Measurements from ENCODE around the gene UBE2J2.
A peak's percentile ranks its signal among the peaks of the same experiment; 100 is the strongest.

Gene UBE2J2

DNA sequence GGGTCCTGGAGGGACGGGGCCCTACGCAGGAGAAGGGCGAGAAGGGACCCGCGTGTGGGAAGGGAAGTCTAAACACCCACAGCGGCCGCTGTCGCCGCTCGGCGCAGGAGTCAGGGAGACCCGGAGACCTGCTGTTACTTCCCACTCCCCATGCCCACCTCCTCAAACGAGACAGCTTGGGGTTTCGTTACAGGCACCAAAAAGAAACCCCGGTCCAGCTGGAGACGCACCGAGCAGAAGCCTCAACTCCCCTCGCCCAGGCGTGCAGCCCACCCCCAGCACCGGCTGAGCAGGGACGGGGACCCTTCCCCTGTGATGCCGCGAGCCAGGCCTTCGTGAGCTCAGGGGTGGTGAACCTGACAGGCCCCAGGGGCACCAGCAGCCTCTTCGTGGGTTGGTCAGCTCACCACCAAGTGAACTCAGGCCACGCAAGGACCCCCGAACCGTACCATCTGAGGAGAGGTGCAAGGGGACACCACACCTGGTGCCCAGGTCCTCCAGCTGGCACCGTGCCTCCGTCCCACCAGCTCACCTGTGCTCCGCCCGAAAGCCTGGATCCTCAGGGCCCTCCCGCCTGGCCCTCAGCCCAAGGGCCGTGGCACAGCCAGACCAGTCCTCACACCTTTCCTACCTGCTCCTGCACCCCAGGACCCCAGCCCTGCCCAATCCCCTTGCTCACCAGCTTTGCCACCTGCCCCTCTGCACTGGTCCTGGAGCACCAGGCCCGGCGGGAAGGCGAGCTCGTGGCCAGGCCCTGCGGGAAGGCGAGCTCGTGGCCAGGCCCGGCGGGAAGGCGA lies 46.9 kb downstream of the UBE2J2 start:
- DNase-seq (ENCODE audit: low spot score): no peak

- no peak for DNase-seq (ENCODE audit: low spot score)
Measured at GRCh38 chr1:1225913-1226312, 47.7 kb downstream of the UBE2J2 start.

- DNase-seq (ENCODE audit: low spot score): no peak
Measured at GRCh38 chr1:1225238-1225845, 48.3 kb downstream of the UBE2J2 start.

DNA sequence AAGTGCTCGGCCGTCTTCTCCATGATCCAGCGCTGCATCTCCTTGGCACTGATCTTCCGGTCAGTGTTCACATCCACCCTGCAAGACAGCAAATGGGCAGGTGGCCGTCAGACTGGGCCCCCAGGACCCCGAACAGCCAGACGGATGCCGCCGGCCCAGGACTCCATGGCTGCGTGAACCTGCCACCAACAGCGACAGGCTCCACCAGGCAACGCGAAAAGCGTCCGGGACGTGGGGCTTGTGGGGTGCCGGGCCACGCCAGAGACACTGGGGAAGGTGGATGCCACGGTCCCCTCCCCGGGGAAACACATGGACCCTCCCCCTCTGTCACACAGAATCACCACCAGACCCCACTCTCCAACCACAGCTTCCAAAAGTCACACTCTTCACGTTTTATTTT lies 49.8 kb downstream of the UBE2J2 start:
- no peak for DNase-seq (ENCODE audit: low spot score)

DNA sequence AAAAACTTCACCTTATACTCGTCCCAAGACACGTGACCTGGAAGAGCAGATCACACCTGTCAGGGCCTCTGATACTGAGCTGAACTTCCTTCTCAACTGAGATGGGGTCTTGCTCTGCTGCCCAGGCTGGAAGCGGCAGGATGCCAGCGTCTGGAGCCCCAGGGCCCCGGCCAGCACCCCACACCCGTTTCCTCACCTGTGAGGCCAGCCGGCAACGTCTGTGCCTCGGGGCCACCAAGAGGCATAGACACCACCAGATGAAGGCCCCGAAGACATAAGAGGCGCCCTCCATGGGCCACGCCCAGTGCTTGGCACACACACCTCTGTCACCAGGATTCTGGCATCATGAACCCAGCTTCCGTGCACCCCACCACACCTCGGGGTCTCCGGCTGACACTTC lies 50.3 kb downstream of the UBE2J2 start:
- no peak for DNase-seq (ENCODE audit: low spot score)

DNA sequence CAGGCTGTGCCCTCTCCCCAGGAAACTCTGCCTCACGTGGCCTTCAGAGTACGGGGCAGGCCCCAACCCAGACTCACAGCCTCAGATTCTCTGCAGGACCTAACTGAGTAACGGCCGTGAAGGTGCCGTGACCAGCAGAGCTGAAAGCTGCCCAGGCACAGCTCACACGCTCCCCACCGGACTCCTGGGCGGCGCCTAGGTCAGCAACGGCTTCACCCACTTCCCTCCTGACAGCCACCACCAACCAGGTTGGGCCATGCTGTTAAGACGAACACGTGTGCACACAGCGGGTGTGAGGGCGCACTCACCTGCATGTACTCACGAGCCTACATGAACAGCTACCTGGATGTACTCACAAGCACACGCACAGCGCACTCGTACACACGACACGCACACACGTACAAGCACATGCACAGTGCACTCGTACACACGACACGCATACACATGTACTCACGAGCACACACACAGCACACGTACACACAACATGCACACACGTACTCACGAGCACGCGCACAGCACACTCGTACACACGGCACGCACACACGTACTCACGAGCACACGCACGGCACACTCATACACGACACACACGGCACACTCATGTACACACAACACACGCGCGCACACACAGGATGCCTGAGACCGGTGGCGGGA lies 51.0 kb downstream of the UBE2J2 start:
- no peak for DNase-seq (ENCODE audit: low spot score)

GRCh38 chr1:1221887-1222574 lies 51.6 kb downstream of the UBE2J2 start:
- no peak for DNase-seq (ENCODE audit: low spot score)

GRCh38 chr1:1220197-1220596 lies 53.5 kb downstream of the UBE2J2 start:
- no peak for DNase-seq (ENCODE audit: low spot score)

GRCh38 chr1:1219341-1219740 lies 54.3 kb downstream of the UBE2J2 start:
- peak; percentile 43 for DNase-seq (ENCODE audit: low spot score)

- no peak for DNase-seq (ENCODE audit: low spot score)
Measured at GRCh38 chr1:1218524-1219200, 55.0 kb downstream of the UBE2J2 start.

- no peak for DNase-seq (ENCODE audit: low spot score)
Measured at GRCh38 chr1:1217621-1218523, 55.8 kb downstream of the UBE2J2 start.

GRCh38 chr1:1216770-1217620 lies 56.7 kb downstream of the UBE2J2 start:
- DNase-seq (ENCODE audit: low spot score): peak; percentile 29

GRCh38 chr1:1215881-1216605 lies 57.6 kb downstream of the UBE2J2 start:
- DNase-seq (ENCODE audit: low spot score): no peak

GRCh38 chr1:1215080-1215676 lies 58.5 kb downstream of the UBE2J2 start:
- DNase-seq (ENCODE audit: low spot score): no peak

DNA sequence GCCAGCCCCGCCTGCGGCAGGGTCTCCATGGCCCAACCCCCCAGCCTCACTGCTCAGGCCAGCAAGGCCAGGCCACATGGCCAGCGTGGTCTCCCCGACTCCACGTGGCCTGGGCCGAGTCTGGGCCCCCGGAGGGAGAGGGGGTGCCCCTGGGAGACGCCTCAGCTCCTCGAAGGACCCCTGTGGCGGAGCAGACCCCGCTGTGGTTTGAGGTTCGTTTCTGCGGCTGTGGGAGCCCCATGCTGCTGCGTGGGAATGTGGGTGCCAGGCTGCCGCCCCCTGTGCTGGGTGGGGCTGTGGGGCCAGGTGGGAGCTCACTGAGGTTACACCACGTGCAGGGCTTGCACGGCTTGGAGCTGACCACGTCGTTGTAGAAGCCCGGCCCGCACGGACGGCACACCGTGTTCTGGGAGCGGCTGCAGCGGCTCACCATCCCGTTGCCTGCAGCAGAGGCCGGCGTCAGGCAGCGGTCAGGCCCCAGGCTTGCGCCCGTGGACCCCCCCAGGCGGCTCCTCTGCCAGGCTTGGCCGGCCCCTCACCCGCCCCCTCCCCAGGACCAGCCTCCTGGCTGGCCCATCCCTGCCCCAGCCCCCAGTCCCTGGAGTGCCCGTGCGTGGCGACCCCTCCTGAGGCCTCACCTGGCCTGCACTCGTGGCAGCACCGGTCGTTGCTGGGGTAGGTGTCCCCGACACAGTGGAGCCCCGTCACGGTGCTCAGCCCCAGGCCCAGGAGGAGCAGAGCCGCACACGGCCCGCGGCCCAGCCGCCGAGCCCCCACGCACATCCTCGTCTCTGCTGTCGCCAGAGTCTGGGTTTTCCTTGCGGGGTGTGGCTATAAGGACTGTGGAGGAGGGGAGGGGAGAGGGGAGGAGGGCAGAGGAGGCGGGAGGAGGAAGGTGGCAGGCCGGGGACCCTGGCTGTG lies 60.0 kb downstream of the UBE2J2 start, which contains the start of gene TNFRSF4:
Gene TNFRSF4, minus strand, starts transcription at position 809 of the 921 bp plus-strand sequence. Its CDS starts 26 bp downstream, at position 783.
- peak; percentile 17 for DNase-seq (ENCODE audit: low spot score)

GRCh38 chr1:1212780-1213344 lies 60.8 kb downstream of the UBE2J2 start:
- DNase-seq (ENCODE audit: low spot score): peak; percentile 37
